GM19438 (cell line): ENCODE data around the gene ICAM1.
"Not testable (repeated sequence)": the region's sequence is repeated elsewhere in the genome, so short reads cannot be mapped to it uniquely, and the experiment has no call there.

ENCODE experiments used
- ATAC-seq: cut with Tn5 transposase; IDR thresholded peaks from one replicate; pipeline ENCODE4 v1.9.1; 2021; ENCODE audit warnings: low read depth; ENCODE audit not compliant: unreplicated experiment

ICAM1 gene

DNA sequence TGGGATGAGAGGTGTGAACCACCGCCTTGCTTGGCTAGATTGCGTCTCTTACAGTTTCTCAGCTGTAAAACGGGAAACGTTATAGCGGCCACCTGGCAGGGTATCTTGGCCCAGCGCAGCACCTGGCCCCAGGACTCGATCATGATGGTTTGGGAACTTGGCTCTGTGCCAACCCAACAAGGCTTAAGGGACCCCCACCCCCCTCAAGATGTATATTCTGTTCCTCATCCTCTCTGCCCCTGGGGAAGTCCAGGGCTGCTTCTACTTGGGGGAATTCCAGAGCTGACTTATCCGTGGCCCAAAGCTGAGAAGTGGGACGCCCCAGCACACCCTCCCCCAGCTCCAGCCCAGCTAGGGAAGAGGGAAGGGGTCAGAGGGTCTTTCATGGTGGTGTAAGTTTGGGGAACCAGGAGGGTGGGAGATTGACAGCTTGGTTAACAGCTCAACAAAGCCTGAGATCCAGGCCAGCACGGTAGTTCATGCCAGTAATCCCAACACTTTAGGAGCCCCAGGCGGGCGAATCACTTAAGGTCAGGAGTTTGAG is 695 bp downstream of the ICAM1 start:
- no peak for ATAC-seq

DNA sequence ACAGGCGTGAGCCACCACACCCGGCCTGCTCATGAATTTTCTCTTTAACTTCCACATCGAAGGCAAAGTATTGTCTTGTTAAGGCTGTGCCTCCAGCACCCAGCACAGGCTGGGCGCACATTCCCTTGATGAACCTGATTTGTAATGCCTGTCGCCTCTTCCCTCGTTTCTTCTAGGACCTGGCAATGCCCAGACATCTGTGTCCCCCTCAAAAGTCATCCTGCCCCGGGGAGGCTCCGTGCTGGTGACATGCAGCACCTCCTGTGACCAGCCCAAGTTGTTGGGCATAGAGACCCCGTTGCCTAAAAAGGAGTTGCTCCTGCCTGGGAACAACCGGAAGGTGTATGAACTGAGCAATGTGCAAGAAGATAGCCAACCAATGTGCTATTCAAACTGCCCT is 3.7 kb downstream of the ICAM1 start:
- no peak for ATAC-seq

DNA sequence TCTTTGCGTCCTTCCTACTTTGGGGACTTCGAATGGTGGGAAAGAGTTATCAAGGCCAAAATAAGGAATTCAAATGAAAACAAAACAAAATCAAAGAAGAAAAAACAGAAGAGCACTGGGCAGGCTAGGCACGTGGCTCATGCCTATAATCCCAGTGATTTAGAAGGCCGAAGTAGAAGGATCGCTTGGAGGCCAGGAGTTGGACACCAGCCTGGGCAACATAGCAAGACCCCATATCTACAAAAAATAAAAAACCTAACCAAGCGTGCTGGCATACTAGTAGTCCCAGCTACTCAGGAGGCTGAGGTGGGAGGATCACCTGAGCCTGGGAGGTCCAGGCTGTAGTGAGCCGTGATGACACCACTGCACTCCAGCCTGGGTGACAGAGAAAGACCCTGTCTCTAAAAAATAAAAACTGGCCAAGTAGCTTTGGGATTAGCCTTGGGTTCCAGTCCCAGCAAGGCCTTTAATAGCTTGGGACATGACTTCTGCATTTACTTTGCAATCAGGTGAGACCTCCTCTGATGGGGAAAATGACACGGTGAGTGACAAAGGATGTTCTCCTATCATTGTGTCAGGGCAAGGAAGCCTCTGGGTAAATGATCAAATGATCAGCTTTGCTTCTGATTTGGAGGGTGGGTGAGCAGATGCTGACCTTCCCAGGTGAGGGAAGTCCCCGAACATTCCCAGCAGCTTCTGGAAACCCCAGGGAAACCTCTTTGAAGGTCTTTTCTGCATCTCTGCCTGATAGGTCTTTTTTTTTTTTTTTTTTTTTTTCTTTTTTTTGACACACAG is 7.1 kb downstream of the ICAM1 start:
- no peak for ATAC-seq

DNA sequence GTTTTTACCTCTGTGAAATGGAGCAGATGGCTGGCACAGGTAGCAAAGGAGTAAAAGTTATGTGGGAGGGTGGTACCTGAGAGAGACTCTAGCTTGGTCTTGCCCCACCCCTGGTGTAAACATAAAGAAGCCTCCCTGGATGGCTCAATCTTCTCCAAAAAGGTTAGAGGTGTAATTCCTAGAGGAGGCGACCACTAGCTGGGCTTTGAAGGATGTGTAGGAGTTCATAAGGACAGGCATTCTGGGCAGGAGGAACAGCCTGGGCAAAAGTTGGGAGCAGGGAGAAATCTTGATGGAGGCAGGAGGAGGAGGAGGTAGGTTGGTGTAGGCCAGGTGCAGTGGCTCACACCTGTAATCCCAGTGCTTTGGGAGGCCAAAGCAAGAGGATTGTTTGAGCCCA is 8.0 kb downstream of the ICAM1 start:
- ATAC-seq: no peak

DNA sequence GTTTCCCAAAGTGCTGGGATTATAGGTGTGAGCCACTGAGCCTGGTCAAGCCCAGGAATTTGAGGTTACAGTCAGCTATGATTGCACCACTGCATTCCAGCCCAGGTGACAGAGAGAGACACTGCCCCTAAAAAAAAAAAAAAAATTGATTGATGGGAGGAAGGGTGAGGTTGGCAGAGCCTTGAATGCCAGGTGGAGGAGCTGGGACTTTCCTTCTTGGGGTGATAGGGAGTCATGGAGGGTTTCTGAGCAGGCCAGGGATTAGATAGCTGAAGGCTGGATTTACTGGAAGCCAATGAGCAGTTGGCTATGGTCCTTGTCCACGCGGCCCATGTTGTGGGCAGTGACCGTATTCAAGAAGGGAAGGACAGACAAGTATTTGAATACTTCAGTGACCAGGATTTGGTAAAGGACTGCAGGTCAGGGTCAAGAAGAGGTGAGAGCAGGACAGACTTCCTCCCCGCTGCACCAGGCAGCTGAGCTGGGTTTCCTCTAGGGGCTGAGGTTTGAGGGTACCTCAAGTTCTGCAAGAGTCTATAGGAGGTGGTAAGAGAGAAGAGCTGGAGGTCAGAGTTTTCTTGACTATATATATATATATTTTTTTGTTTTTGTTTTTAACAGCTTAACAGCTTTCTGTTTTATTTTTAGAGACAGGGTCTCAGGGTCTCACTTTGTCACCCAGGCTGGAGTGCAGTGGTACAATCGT is 9.0 kb downstream of the ICAM1 start:
- ATAC-seq: no peak

DNA sequence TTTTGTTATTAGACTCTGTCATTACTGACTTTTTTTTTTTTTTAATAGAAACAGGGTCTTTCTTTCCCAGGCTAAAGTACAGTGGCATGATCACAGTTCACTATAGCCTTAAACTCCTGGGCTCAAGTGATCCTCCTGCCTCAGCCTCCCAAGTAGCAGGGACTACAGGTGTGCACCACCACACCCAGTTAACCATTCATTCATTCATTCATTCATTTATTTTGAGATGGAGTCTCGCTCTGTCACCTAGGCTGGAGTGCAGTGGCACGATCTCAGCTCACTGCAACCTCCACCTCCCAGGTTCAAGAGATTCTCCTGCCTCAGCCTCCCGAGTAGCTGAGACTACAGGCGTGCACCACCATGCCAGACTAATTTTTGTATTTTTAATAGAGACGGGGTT is 11.1 kb downstream of the ICAM1 start:
- ATAC-seq: not testable (repeated sequence)

DNA sequence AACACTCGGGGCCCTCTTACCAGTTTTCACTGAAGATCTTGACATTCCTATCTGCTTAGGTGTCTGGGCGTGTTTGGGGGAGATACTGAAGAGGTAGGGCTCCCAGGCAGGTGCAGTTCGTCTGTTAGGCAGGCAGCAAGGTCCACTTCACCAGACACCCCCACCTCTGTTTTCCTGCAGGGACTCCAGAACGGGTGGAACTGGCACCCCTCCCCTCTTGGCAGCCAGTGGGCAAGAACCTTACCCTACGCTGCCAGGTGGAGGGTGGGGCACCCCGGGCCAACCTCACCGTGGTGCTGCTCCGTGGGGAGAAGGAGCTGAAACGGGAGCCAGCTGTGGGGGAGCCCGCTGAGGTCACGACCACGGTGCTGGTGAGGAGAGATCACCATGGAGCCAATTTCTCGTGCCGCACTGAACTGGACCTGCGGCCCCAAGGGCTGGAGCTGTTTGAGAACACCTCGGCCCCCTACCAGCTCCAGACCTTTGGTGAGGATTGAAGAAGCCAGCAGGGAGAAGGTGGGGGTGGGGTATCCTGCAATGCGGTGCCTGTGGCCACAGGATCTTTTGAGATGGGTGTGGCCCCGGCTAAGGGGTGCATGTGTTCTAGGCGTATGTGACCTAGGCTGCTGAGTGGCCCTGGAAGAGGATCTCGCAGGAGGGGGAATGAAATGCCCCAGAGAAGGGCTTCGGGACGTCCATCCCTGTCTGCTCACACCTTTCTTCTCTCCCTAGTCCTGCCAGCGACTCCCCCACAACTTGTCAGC is 12.6 kb downstream of the ICAM1 start:
- no peak for ATAC-seq

DNA sequence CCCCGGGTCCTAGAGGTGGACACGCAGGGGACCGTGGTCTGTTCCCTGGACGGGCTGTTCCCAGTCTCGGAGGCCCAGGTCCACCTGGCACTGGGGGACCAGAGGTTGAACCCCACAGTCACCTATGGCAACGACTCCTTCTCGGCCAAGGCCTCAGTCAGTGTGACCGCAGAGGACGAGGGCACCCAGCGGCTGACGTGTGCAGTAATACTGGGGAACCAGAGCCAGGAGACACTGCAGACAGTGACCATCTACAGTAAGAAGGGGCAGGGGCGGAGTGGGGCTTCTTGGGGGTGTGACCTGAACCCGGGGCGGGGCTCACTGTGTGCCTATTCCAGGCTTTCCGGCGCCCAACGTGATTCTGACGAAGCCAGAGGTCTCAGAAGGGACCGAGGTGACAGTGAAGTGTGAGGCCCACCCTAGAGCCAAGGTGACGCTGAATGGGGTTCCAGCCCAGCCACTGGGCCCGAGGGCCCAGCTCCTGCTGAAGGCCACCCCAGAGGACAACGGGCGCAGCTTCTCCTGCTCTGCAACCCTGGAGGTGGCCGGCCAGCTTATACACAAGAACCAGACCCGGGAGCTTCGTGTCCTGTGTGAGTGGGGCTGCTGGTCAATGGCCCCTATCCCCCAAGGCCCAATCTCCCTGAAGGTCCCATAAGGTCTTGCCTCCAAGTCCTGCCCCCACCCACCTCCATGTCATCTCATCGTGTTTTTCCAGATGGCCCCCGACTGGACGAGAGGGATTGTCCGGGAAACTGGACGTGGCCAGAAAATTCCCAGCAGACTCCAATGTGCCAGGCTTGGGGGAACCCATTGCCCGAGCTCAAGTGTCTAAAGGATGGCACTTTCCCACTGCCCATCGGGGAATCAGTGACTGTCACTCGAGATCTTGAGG is 13.4 kb downstream of the ICAM1 start:
- no peak for ATAC-seq

DNA sequence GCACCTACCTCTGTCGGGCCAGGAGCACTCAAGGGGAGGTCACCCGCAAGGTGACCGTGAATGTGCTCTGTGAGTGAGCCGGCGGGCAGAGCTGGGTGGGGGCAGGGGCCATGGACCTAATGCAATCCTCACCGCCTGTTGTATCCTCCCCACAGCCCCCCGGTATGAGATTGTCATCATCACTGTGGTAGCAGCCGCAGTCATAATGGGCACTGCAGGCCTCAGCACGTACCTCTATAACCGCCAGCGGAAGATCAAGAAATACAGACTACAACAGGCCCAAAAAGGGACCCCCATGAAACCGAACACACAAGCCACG is 14.0 kb downstream of the ICAM1 start:
- ATAC-seq: no peak

DNA sequence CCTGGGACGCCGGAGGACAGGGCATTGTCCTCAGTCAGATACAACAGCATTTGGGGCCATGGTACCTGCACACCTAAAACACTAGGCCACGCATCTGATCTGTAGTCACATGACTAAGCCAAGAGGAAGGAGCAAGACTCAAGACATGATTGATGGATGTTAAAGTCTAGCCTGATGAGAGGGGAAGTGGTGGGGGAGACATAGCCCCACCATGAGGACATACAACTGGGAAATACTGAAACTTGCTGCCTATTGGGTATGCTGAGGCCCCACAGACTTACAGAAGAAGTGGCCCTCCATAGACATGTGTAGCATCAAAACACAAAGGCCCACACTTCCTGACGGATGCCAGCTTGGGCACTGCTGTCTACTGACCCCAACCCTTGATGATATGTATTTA is 14.5 kb downstream of the ICAM1 start:
- ATAC-seq: no peak

DNA sequence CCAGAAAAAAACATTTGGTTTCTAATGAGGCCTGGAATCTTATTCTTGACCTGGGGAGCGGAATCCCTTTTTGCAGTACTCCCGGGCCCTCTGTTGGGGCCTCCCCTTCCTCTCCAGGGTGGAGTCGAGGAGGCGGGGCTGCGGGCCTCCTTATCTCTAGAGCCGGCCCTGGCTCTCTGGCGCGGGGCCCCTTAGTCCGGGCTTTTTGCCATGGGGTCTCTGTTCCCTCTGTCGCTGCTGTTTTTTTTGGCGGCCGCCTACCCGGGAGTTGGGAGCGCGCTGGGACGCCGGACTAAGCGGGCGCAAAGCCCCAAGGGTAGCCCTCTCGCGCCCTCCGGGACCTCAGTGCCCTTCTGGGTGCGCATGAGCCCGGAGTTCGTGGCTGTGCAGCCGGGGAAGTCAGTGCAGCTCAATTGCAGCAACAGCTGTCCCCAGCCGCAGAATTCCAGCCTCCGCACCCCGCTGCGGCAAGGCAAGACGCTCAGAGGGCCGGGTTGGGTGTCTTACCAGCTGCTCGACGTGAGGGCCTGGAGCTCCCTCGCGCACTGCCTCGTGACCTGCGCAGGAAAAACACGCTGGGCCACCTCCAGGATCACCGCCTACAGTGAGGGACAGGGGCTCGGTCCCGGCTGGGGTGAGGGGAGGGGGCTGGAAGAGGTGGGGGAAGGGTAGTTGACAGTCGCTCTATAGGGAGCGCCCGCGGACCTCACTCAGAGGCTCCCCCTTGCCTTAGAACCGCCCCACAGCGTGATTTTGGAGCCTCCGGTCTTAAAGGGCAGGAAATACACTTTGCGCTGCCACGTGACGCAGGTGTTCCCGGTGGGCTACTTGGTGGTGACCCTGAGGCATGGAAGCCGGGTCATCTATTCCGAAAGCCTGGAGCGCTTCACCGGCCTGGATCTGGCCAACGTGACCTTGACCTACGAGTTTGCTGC is 16.1 kb downstream of the ICAM1 start, which contains the start of gene ICAM4:
TSS of gene ICAM4 (plus strand) at position 153 of the 935 bp plus-strand sequence. CDS start at position 211, 58 bp downstream.
- ATAC-seq: no peak

DNA sequence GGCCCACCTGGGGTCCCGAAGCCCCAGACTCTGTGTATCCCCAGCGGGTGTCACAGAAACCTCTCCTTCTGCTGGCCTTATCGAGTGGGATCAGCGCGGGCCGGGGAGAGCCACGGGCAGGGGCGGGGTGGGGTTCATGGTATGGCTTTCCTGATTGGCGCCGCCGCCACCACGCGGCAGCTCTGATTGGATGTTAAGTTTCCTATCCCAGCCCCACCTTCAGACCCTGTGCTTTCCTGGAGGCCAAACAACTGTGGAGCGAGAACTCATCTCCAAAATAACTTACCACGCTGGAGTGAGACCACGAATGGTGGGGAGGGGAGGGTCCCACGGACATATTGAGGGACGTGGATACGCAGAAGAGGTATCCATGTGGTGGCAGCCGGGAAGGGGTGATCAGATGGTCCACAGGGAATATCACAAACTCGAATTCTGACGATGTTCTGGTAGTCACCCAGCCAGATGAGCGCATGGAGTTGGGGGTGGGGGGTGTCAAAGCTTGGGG is 17.8 kb downstream of the ICAM1 start:
- ATAC-seq: no peak

DNA sequence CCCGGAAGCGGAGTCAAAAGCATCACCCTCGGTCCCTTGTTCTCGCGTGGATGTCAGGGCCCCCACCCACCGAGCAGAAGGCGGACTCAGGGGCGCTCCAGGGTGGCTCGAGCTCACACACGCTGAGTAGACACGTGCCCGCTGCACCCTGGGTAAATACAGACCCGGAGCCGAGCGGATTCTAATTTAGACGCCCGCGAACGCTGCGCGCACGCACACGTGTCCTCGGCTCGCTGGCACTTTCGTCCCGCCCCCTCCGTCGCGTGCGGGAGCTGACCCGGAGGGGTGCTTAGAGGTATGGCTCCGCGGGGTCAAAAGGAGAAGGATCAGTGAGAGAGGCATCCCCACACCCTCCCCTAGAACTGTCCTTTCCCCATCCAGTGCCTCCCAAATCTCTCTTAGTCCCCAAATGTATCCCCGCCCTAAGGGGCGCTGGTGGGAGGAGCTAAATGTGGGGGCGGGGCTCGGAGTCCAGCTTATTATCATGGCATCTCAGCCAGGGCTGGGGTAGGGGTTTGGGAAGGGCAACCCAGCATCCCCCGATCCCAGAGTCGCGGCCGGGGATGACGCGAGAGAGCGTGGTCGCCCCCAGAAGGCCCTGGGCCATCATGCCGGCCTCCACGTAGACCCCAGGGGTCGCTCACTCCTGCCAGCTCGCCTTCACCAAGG is 18.4 kb downstream of the ICAM1 start:
- no peak for ATAC-seq

DNA sequence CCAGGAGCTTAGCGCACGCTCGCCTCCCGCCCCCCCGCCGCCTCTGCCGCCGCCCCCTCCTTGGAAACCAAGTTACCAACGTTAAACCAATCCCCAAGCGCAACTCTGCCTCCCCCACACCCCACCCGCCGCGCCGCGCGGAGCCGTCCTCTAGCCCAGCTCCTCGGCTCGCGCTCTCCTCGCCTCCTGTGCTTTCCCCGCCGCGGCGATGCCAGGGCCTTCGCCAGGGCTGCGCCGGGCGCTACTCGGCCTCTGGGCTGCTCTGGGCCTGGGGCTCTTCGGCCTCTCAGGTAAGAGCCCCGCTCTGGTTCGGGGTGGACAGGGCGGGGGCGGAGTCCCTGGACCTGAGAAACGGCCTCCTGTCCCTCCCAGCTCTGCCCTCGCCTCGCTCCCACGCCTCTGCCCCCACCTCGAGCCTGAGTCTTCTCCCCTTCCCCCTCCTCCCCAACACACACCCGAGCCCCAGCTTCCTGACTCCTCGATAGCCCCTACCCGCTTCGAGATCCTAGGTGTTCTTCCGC is 19.0 kb downstream of the ICAM1 start, which contains the start of gene ICAM5:
TSS of gene ICAM5 (plus strand) at position 117 of the 521 bp plus-strand sequence. CDS start at position 209, 92 bp downstream.
- no peak for ATAC-seq

DNA sequence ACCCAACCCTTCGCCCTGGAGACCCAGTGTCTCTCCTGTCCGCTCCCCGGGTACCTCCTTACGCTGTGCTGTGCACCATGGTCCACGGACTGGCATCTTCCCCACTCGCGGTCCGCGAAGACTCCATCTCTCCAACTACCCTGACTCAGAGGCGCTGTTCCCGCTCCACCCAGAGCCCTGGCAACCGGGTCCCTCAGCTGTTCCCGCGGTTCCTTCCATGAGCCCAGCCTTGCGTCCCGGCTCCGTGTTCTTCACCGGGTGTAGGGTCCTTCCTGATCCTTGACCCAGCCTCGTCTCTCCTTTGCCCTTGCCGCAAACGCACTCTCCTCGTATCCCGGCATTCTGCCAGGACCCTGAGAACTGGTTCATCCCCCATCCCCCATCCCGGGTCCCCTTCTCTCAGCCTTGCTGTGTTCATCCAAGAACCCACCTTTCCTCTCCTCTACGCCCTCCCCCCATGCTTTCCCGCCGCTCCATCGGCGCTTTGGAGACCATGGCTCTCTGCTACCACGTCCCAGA is 19.5 kb downstream of the ICAM1 start:
- no peak for ATAC-seq

DNA sequence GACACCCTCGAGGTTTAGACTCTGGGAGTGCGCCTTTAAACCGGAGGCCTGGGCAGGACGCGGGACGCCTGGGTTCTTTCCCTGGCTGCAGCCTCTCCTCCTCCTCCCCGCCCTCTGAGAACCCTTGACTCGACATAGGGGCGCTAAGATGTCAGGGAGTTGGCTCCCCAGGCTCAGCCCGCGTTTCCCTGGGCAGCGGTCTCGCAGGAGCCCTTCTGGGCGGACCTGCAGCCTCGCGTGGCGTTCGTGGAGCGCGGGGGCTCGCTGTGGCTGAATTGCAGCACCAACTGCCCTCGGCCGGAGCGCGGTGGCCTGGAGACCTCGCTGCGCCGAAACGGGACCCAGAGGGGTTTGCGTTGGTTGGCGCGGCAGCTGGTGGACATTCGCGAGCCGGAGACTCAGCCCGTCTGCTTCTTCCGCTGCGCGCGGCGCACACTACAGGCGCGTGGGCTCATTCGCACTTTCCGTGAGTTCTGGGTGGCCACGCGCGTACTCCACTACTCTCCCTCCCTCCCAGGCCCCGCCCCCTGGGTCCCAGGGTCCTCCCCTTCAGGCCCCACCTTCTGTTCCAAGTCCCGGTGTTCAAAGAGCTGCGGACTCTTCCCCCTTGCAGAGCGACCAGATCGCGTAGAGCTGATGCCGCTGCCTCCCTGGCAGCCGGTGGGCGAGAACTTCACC is 20.1 kb downstream of the ICAM1 start:
- ATAC-seq: no peak

DNA sequence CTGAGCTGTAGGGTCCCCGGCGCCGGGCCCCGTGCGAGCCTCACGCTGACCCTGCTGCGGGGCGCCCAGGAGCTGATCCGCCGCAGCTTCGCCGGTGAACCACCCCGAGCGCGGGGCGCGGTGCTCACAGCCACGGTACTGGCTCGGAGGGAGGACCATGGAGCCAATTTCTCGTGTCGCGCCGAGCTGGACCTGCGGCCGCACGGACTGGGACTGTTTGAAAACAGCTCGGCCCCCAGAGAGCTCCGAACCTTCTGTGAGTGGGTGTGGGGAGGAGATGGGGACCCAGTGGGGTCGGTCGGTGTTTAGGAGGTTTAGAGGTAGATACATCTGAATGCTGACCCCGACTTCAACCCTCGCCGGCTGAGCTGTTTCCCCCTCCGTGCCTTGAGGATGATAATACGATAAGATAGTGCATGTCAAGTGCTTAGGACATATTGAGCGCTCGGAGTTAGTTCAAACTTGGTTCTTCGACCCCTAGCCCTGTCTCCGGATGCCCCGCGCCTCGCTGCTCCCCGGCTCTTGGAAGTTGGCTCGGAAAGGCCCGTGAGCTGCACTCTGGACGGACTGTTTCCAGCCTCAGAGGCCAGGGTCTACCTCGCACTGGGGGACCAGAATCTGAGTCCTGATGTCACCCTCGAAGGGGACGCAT is 20.8 kb downstream of the ICAM1 start:
- ATAC-seq: peak; percentile 1
